GM12872 (cell line): ENCODE results near the gene TESPA1.

Experiments
- TF ChIP-seq, protein P1 (sequence below): IDR thresholded peaks from 3 replicates; pipeline ENCODE4 v1.5.1; 2011; ENCODE audit warnings: low read depth, mild to moderate bottlenecking, low read length, moderate library complexity; ENCODE audit not compliant: insufficient read depth

TESPA1 gene

DNA sequence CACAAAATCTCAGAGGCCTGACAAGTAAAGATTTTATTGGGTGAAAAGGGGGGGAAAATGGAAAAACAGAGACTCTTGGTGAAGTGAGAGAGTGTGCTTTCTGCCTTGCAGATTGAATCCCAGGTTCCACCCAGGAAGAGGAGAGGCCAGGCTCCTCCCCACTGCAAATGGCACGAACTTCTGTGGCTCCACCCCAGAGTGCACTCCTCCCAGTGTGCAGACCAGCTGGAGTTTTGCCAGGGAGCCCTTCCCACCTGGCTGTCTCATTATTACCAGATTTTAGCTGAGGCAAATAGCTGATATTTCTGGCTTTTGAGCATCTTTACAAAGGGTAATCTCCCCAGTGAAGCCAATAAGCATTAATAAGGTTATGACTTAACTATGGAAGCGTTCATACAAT, 51.9 kb downstream of the TESPA1 start:
- TF ChIP-seq, protein P1, sequence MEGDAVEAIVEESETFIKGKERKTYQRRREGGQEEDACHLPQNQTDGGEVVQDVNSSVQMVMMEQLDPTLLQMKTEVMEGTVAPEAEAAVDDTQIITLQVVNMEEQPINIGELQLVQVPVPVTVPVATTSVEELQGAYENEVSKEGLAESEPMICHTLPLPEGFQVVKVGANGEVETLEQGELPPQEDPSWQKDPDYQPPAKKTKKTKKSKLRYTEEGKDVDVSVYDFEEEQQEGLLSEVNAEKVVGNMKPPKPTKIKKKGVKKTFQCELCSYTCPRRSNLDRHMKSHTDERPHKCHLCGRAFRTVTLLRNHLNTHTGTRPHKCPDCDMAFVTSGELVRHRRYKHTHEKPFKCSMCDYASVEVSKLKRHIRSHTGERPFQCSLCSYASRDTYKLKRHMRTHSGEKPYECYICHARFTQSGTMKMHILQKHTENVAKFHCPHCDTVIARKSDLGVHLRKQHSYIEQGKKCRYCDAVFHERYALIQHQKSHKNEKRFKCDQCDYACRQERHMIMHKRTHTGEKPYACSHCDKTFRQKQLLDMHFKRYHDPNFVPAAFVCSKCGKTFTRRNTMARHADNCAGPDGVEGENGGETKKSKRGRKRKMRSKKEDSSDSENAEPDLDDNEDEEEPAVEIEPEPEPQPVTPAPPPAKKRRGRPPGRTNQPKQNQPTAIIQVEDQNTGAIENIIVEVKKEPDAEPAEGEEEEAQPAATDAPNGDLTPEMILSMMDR: no peak

DNA sequence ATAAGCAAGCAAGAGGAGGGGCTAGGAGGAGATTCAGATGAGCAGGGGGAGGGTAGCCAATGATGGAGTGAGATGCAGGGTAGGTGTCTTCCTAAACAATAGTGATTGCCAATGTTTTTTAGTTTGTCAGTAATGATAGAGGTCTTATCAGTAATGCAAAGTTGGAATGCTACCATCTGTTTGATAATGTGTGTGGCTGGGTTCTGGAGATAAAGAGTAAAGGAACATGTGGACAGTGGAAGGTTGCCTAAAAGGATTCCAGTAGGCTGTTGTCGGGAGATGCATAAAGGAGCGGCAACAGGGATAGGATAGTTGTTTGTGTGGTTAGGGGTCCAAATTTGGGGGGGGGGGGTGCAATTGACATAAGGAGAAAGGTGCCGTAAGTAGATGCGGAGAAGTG, 52.5 kb downstream of the TESPA1 start:
- TF ChIP-seq, protein P1: no peak

DNA sequence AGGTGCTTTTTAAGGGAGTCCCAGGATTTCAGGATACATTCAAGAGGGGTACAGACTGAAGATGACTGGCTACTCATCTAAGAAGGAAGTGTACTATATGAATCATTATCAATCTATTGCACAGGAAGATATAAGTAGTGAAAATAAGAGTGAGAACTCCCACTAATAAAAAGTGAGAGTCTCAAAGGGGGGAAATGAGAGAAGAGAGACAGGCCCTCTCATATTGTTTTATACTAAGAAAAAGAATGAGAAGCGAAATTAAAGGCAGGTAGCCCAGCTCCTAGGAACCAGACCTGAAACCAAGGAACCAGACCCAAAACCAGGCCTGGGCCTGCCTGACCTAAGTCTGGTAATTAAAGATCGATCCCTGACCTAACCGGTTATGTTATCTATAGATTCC, 54.6 kb downstream of the TESPA1 start:
- TF ChIP-seq, protein P1: no peak

DNA sequence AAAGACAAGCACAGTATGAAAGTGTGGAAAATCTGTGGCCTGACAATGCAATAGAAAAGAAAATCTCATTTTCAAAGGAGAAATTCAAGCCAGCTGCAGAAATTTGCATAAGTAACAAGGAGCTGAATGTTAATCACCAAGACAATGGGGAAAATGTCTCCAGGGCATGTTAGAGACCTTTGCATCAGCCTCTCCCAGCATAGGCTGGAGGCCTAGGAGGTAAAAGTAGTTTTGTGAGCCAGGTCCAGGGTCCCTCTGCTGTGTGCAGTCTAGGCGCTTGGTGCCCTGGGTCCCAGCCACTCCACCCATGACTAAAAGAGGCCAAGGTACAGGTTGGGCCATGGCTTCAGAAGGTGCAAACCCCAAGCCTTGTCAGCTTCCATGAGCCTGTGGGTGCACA, 58.3 kb downstream of the TESPA1 start:
- TF ChIP-seq, protein P1: no peak

DNA sequence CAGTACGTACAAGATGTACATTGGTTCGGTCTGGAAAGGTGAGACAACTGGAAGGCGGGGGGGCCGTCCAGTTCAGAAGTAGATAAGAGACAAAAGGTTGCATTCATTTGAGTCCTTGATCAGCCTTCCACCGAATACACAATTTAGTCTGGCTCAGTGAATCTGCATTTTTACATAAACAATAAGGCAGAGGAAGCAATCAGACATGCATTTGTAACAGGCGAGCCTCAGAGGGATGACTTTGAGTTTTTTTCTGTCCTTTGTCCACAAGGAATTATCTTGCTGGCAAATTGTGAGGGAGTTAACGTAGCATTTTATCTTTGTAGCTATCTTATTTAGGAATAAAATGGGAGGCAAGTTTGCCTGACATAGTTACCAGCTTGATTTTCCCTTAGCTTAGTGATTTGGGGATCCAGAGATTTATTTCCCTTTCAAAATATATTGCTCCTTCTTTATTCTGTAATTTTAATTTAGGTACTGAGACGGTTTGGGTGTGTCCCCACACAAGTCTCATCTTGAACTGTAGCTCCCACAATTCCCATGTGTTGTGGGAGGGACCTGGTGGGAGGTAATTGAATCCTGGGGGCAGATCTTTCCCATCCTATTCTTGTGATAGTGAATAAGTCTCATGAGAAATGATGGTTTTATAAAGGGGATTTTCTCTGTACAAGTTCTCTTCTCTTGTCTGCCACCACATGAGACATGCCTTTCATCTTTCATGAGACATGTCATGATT, 59.4 kb downstream of the TESPA1 start:
- TF ChIP-seq, protein P1: no peak

DNA sequence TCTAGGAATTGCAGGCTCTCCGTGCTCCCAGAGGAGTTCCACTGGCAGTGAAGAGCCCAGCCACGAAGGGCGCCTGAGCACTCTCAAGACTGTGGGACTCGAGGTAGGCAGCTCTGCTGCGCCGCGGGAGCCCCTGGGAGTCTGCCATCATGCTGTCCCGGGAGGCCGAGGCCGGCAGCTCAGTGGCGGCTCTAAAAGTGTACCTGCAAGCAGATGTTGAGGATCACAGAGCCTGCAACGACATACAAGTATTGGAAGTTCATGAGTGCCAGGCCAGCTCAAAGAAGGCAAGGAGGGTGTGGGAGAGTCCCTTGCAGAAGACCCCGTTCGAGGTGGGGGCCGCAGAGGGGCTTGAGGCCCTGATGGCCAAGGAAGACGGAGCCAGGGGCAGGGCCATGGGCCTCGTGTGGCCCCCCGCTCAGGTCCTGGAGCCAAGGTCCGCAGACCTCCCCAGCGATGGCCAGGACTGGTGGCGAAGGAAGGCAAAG, 67.5 kb downstream of the TESPA1 start:
- TF ChIP-seq, protein P1: no peak
